HEK293 (cell line): ENCODE data around the gene E2F4.

Source experiments
- CTCF ChIA-PET: fragments of 350-600 bp; formaldehyde crosslinking; extraction: SDS; loops from one replicate; lab custom pipeline; 2021; ENCODE audit warnings: antibody characterized with exemption; lab: Yijun Ruan, JAX
- POLR2A ChIA-PET: fragments of 300-600 bp; formaldehyde crosslinking; extraction: SDS; loops from one replicate; lab custom pipeline; 2020; ENCODE audit warnings: antibody characterized with exemption, inconsistent platforms; lab: Yijun Ruan, JAX
- H3K27ac ChIP-seq: fragments of 200-500 bp; sonication (Bioruptor generic); 2 replicates; pipeline ENCODE4 v1.5.1; 2014; ENCODE audit warnings: low read depth, low read length, control low read depth, inconsistent platforms; ENCODE audit errors: extremely low read depth
- H3K36me3 ChIP-seq, 2 experiments: fragments of 200-500 bp in 1 of 2; sonication (Bioruptor generic) in 1 of 2; 1 replicate in 1 of 2; 2 replicates in 1 of 2; pipeline ENCODE4 v1.5.1; 2014 to 2017; ENCODE audit warnings: inconsistent platforms in 2 of 2, low read length in 2 of 2; ENCODE audit not compliant: control insufficient read depth in 2 of 2, insufficient read depth in 1 of 2
- H3K4me1 ChIP-seq: fragments of 200-500 bp; sonication (Bioruptor generic); 2 replicates; pipeline ENCODE4 v1.5.1; 2014; ENCODE audit warnings: mild to moderate bottlenecking, low read length, inconsistent platforms; ENCODE audit not compliant: control insufficient read depth, insufficient read depth
- H3K4me3 ChIP-seq: 2 replicates; pipeline ENCODE4 v1.5.1; 2011; ENCODE audit warnings: low read depth, mild to moderate bottlenecking, control low read depth, low read length, moderate library complexity
- H3K9me3 ChIP-seq: fragments of 200-500 bp; sonication (Bioruptor generic); 2 replicates; pipeline ENCODE4 v1.5.1; 2014; ENCODE audit warnings: low read depth, low read length, inconsistent platforms; ENCODE audit not compliant: control insufficient read depth, insufficient read depth
- EGR2 ChIP-seq: fragments of 450-650 bp; formaldehyde crosslinking; IDR thresholded peaks from 2 replicates; pipeline ENCODE4 v1.5.1; 2016; ENCODE audit warnings: low read depth, missing biosample characterization, missing genetic modification characterization
- KLF8 ChIP-seq: fragments of 450-650 bp; formaldehyde crosslinking; IDR thresholded peaks from 2 replicates; pipeline ENCODE4 v1.5.1; 2016; ENCODE audit warnings: missing biosample characterization, missing genetic modification characterization
- PATZ1 ChIP-seq: fragments of 450-650 bp; formaldehyde crosslinking; IDR thresholded peaks from 2 replicates; pipeline ENCODE4 v1.5.1; 2016; ENCODE audit warnings: missing biosample characterization, missing genetic modification characterization
- PRDM10 ChIP-seq: fragments of 450-650 bp; formaldehyde crosslinking; IDR thresholded peaks from 2 replicates; pipeline ENCODE4 v1.5.1; 2016; ENCODE audit warnings: missing biosample characterization, missing genetic modification characterization
- REPIN1 ChIP-seq: fragments of 450-650 bp; formaldehyde crosslinking; IDR thresholded peaks from 2 replicates; pipeline ENCODE4 v1.5.1; 2017; ENCODE audit warnings: missing biosample characterization, missing genetic modification characterization, low read depth
- SALL2 ChIP-seq: fragments of 450-650 bp; formaldehyde crosslinking; IDR thresholded peaks from 2 replicates; pipeline ENCODE4 v1.5.0; 2017; ENCODE audit warnings: missing biosample characterization, mild to moderate bottlenecking, missing genetic modification characterization, borderline replicate concordance
- ZBTB26 ChIP-seq: fragments of 450-650 bp; formaldehyde crosslinking; optimal IDR thresholded peaks from 2 replicates; pipeline ENCODE3; 2016; ENCODE audit warnings: missing biosample characterization, mild to moderate bottlenecking, missing genetic modification characterization
- ZFHX2 ChIP-seq: fragments of 450-650 bp; formaldehyde crosslinking; conservative IDR thresholded peaks from 2 replicates; pipeline ENCODE4 v1.5.1; 2016; ENCODE audit warnings: missing biosample characterization, missing genetic modification characterization
- ZFP3 ChIP-seq: fragments of 450-650 bp; formaldehyde crosslinking; IDR thresholded peaks from 2 replicates; pipeline ENCODE4 v1.5.1; 2016; ENCODE audit warnings: low read depth, missing biosample characterization, missing genetic modification characterization
- ZNF48 ChIP-seq: fragments of 450-650 bp; formaldehyde crosslinking; IDR thresholded peaks from 2 replicates; pipeline ENCODE4 v1.5.1; 2016; ENCODE audit warnings: missing biosample characterization, missing genetic modification characterization
- ZNF518A ChIP-seq: fragments of 450-650 bp; formaldehyde crosslinking; conservative IDR thresholded peaks from 2 replicates; pipeline ENCODE4 v1.5.1; 2016; ENCODE audit warnings: low read depth, missing biosample characterization, missing genetic modification characterization
- ZNF544 ChIP-seq: fragments of 450-650 bp; formaldehyde crosslinking; IDR thresholded peaks from 2 replicates; pipeline ENCODE4 v1.5.0; 2017; ENCODE audit warnings: missing biosample characterization, missing genetic modification characterization
- ZNF629 ChIP-seq: fragments of 450-650 bp; formaldehyde crosslinking; IDR thresholded peaks from 2 replicates; pipeline ENCODE4 v1.5.1; 2017; ENCODE audit warnings: missing biosample characterization, missing genetic modification characterization
- ZNF843 ChIP-seq: fragments of 450-650 bp; formaldehyde crosslinking; IDR thresholded peaks from 2 replicates; pipeline ENCODE4 v1.5.1; 2016; ENCODE audit warnings: missing biosample characterization, missing genetic modification characterization

Gene E2F4

DNA sequence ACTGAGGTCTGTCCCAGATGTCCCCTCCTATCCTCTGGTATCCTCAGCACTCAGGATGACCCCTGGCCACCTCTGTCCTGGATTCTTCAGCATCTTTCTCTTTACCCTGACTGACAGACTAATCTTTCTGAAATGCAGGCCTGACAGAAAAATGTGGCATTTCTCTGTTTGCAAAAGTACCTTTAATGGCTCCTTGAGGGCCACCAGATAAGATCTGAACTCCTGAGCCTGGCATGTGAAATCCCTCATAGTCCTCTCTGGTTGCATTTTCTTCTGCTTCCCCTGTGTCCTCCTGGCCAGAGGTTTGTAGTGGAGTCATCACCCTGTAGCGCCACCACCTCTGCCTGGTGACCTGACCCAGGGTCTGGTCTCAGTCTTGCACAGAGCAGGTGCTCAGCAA lies 4.9 kb downstream of the E2F4 start:
- ChIA-PET CTCF (interaction anchor here (1.2 to 2.2 kb wide), 4 partner anchors 11 to 30 kb away, joined by 4 to 10 read pairs (median 6); partner anchors contain the start of genes MATCAP1 and TMEM208), POLR2A (interaction anchor here (0.9 to 1.8 kb wide), 4 partner anchors 12 to 49 kb away, joined by 3 to 11 read pairs (median 3); partner anchors contain the start of gene TMEM208)
- Histone ChIP-seq H3K27ac (no peak overlapping the region), H3K4me3 (no peak overlapping the region), H3K4me1 (peaks cover 7% of the 10 kb centered on the region), H3K36me3 (peaks cover 7 to 80% of the 10 kb centered on the region in 2 experiments; a peak in 2 of 3 replicates), H3K9me3 (no peaks in the 10 kb centered on the region)
- TF ChIP-seq REPIN1: no peak
- TF ChIP-seq ZNF843 (tag by site-specific recombination): no peak

- peaks cover 7 to 89% of the 10 kb centered on the region in 2 experiments; a peak in 2 of 3 replicates for H3K36me3 ChIP-seq
- H3K27ac ChIP-seq: 0 out of 2 replicates have a peak overlapping the region, but pooled peaks have one; percentile 4
- H3K4me1 ChIP-seq: peaks cover 7% of the 10 kb centered on the region
- CTCF ChIA-PET: interaction anchor here (0.5 to 2.2 kb wide), 9 partner anchors 10 to 121 kb away, joined by 3 to 10 read pairs (median 3); partner anchors contain the start of gene MATCAP1
- no peak for TF ChIP-seq SALL2 (tag by site-specific recombination)
- TF ChIP-seq EGR2 (tag by site-specific recombination): peak; percentile 94
- peak; percentile 95 for TF ChIP-seq ZFHX2
- no peak for TF ChIP-seq ZNF518A
- TF ChIP-seq ZFP3 (tag by site-specific recombination): no peak
- TF ChIP-seq ZBTB26 (tag by site-specific recombination): no peak
- TF ChIP-seq ZNF544: no peak
- no peak for TF ChIP-seq ZNF629 (tag by site-specific recombination)
- TF ChIP-seq PATZ1: no peak
- peak; percentile 49 for TF ChIP-seq PRDM10
- TF ChIP-seq ZNF48 (tag by site-specific recombination): no peak
- TF ChIP-seq KLF8 (tag by site-specific recombination): no peak
- no peak overlapping the region for H3K4me3 ChIP-seq
- POLR2A ChIA-PET: interaction anchor here (0.9 to 2.1 kb wide), 9 partner anchors 10 to 237 kb away, joined by 3 to 11 read pairs (median 4); partner anchors contain the start of genes CES3 and TMEM208
- H3K9me3 ChIP-seq: no peaks in the 10 kb centered on the region
Measured at GRCh38 chr16:67197704-67198103, 5.7 kb downstream of the E2F4 start.
